HG03103 (cell line): ENCODE results near the gene ABCA9.
"Not testable (repeated sequence)": the region's sequence is repeated elsewhere in the genome, so short reads cannot be mapped to it uniquely, and the experiment has no call there.

ENCODE experiments used
- ATAC-seq: cut with Tn5 transposase; IDR thresholded peaks from one replicate; pipeline ENCODE4 v1.9.1; 2021; ENCODE audit warnings: low read depth; ENCODE audit not compliant: unreplicated experiment

ABCA9 gene

GRCh38 chr17:68961214-68961882, 99.4 kb downstream of the ABCA9 start:
- ATAC-seq = no peak

GRCh38 chr17:68959117-68959516, 101.6 kb downstream of the ABCA9 start:
- not testable (repeated sequence) for ATAC-seq

- no peak for ATAC-seq
These were observed 102.8 kb downstream of the ABCA9 start for GRCh38 chr17:68957944-68958343.

DNA sequence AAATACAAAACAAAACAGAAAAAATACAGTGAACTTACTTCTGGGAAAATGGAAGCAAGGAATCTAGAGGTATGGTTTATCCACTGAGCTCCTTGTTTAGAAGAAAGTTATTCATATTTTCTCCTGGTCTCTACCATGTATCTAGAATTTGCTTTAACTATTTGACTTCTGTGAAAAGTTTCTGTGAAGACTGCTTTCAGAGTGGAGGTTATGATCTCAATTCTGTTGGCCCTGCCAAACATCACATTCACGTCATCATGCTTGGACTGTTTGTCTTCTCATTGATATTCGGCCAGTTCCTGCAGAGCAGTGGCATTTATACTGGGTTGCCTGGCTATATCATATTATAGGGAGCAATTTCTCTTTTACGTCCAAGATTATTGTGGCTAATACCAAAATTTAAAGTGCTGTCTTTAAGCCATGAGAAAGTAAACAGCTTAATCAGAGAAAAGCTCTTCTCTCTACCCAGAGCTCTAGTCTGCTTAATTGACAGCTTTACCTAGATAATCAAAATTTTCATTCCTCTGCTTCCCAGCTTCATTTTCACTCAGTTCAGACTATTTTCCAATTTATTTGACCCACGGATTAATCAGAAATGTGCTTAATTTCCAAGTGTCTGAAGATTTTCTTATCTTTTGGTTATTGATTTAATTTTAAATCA, 105.4 kb downstream of the ABCA9 start, which contains the start of gene ABCA8:
TSS of gene ABCA8 (minus strand) at position 212 of the 661 bp plus-strand sequence. CDS start 13,358 bp downstream, outside the sequence.
- ATAC-seq = no peak

DNA sequence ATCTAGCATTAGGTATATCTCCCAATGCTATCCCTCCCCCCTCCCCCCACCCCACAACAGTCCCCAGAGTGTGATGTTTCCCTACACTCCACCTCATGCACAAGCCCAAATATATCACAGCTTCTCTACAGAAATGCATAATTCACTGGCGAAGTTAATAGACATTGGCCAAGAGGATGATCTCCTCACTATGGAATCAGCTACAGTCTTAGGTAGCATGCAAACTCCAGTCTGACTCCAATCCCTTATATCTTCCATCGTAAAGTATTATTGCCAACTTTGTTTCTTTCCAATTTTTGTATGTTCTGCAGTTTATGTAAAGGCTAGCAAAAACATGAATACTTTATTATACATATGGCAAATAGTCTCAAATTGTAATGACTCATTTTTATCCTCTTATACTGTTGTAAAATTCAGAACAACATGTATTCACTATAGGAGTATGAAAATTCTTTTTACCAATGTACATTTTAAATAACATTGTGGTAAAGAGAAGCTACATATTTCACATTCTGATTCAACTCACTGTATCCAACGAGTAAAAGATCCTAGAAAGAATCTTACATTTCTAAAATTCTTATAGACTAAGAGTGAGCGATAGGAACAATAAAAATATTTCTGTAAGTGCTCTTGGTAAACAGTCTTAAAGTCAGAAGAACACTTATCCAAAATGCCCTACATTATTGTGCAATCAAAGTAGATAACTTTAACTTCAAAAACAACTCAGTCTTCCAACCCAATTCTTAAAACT, 106.4 kb downstream of the ABCA9 start:
- no peak for ATAC-seq

GRCh38 chr17:68953340-68953997, 107.3 kb downstream of the ABCA9 start:
- no peak for ATAC-seq

- no peak for ATAC-seq
These were observed 110.0 kb downstream of the ABCA9 start for GRCh38 chr17:68950725-68951124.

DNA sequence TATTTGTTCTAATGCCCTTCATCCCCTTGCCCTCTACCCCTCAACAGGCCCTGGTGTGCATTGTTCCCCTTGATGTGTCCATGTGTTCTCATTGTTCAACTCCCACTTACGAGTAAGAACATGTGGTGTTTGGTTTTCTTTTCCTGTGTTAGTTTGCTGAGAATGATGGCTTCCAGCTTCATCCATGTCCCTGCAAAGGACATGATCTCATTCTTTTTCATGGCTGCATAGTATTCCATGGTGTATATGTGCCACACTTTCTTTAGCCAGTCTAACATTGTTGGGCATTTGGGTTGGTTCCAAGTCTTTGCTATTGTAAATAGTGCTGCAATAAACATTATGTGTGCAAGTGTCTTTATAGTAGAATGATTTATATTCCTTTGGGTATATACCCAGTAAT, 112.9 kb downstream of the ABCA9 start:
- ATAC-seq = not testable (repeated sequence)

GRCh38 chr17:68944435-68945035, 116.2 kb downstream of the ABCA9 start:
- no peak for ATAC-seq

DNA sequence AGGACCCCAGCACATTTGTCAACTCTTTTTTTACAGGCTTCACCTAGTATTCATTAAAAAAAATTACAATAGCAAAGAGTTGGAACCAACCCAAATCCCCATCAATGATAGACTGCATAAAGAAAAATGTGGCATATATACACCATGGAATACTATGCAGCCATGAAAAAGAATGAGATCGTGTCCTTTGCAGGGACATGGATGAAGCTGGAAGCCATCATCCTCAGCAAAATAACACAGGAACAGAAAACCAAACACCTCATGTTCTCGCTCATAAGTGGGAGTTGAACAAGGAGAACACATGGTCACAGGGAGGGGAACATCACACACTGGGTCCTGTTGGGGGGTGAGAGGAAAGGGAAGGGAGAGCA, 116.9 kb downstream of the ABCA9 start:
- ATAC-seq = not testable (repeated sequence)

GRCh38 chr17:68943123-68943811, 117.5 kb downstream of the ABCA9 start:
- ATAC-seq = no peak

GRCh38 chr17:68942389-68942788, 118.3 kb downstream of the ABCA9 start:
- no peak for ATAC-seq

- ATAC-seq = no peak
These were observed 119.0 kb downstream of the ABCA9 start for GRCh38 chr17:68941761-68942160.

GRCh38 chr17:68939195-68939594, 121.5 kb downstream of the ABCA9 start:
- ATAC-seq = no peak

GRCh38 chr17:68937890-68938514, 122.7 kb downstream of the ABCA9 start:
- ATAC-seq = no peak

DNA sequence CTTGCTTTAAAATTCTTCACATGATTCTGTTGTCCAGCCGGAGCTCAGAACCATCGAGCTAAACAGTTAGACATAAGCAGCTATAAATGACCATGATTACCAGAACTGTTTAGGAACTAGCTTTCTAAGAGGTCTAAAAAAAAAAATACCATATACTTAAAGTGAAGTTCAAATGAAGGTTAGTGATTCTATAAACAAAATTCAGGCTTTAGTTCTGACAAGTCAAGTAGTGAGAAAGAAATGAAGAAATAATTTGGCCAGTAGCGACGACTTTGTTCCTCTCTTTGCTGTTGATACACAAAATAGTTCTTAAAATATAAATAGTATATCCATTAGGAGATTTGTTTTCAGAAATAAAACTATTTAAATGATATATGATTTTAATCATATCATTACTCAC, 133.2 kb downstream of the ABCA9 start:
- ATAC-seq = no peak

- no peak for ATAC-seq
These were observed 135.7 kb downstream of the ABCA9 start for GRCh38 chr17:68924793-68925720.
